Vagina (tissue), 2 donors: Measurements from ENCODE around the gene ZBP1. TPM values are rescaled to one million over a fixed set of nuclear protein-coding genes. Genes with fewer than 3 reads are reported as not detected.
A peak's percentile ranks its signal among the peaks of the same experiment; 100 is the strongest.

Experiments used
- DNase-seq, 2 donors: peaks; one replicate each; pipeline ENCODE4 v3.0.0-alpha.2; 2017; ENCODE audit errors: extremely low spot score in 2 of 2
- H3K27ac ChIP-seq: fragments of 200-600 bp; sonication (generic); one replicate; pipeline ENCODE4 v1.5.1; 2019
- H3K27me3 ChIP-seq: fragments of 200-600 bp; sonication (generic); one replicate; pipeline ENCODE4 v1.5.1; 2019
- H3K36me3 ChIP-seq, 2 donors: fragments of 200-600 bp; sonication (generic); one replicate each; pipeline ENCODE4 v1.5.1; 2017 to 2019
- H3K4me1 ChIP-seq: fragments of 200-600 bp; sonication (generic); one replicate; pipeline ENCODE4 v1.5.1; 2019
- H3K4me3 ChIP-seq, 2 donors: fragments of 200-600 bp; sonication (generic); 1 replicate in 1 of 2; 2 replicates in 1 of 2; pipeline ENCODE4 v1.5.1; 2016 to 2019
- H3K9me3 ChIP-seq: fragments of 200-600 bp; sonication (generic); one replicate; pipeline ENCODE4 v1.5.1; 2019
- CTCF ChIP-seq, 3 experiments: fragments of 450-650 bp in 2 of 3; fragments of 200-600 bp in 1 of 3; sonication (generic) in 1 of 3; IDR thresholded peaks; one replicate each; pipeline ENCODE4 v1.5.1; 2017 to 2019; ENCODE audit warnings: antibody characterized with exemption in 3 of 3, mild to moderate bottlenecking in 2 of 3, moderate library complexity in 2 of 3
- POLR2A ChIP-seq, 2 donors: fragments of 450-650 bp; IDR thresholded peaks; one replicate each; pipeline ENCODE4 v1.6.1; 2017; ENCODE audit warnings: antibody characterized with exemption in 2 of 2, mild to moderate bottlenecking in 2 of 2, moderate library complexity in 2 of 2
- POLR2AphosphoS5 ChIP-seq, 2 donors: sonication (generic); formaldehyde crosslinking; IDR thresholded peaks; one replicate each; pipeline ENCODE4 v1.9.0; 2017; ENCODE audit warnings: antibody characterized with exemption in 2 of 2, mild to moderate bottlenecking in 2 of 2, low read depth in 1 of 2; ENCODE audit not compliant: insufficient read depth in 1 of 2
- intact Hi-C: fragments of 100-400 bp; cut with DNase I; formaldehyde crosslinking; loops from one replicate; pipeline ENCODE4 v1.15.1; 2023
- total RNA-seq: library from RNA; depleted of rRNA; stranded (reverse); fragments of >200 nt; gene quantifications from one replicate; pipeline ENCODE4 v1.2.3, GENCODE V29; 2016

ZBP1 gene
- total RNA-seq, 1 donor from 2014 or later = 0.74 TPM

GRCh38 chr20:57583289-57584257 is 36.7 kb downstream of the ZBP1 start:
- TF ChIP-seq CTCF (IDR thresholded peaks at IDR 0.05) (no peak), POLR2A (IDR thresholded peaks at IDR 0.05) (no peak), POLR2AphosphoS5 (IDR thresholded peaks at IDR 0.05; ENCODE audit: insufficient read depth in 1 of 2, low read depth in 1 of 2) (no peak)
- no peaks in the 10 kb centered on the region for H3K36me3 ChIP-seq
- intact Hi-C loops = no loop called here
- H3K27me3 ChIP-seq = no peaks in the 10 kb centered on the region
- peaks cover 20% of the 10 kb centered on the region for H3K4me1 ChIP-seq
- no peak overlapping the region for H3K4me3 ChIP-seq
- no peak for DNase-seq
- no peaks in the 10 kb centered on the region for H3K9me3 ChIP-seq
- H3K27ac ChIP-seq = peak overlapping the region; percentile 69

GRCh38 chr20:57582432-57583288 is 37.6 kb downstream of the ZBP1 start:
- Histone ChIP-seq H3K27ac (peak overlapping the region; percentile 69), H3K36me3 (no peaks in the 10 kb centered on the region), H3K27me3 (no peaks in the 10 kb centered on the region), H3K4me3 (peak overlapping the region in 1 of 2 donors; percentile 13), H3K4me1 (peaks cover 20% of the 10 kb centered on the region), H3K9me3 (no peaks in the 10 kb centered on the region)
- no peak for DNase-seq
- intact Hi-C loops = no loop called here
- TF ChIP-seq POLR2A (IDR thresholded peaks at IDR 0.05) (no peak), POLR2AphosphoS5 (IDR thresholded peaks at IDR 0.05; ENCODE audit: insufficient read depth in 1 of 2, low read depth in 1 of 2) (peak in 1 of 2 donors; percentile 59), CTCF (IDR thresholded peaks at IDR 0.05) (peak in 1 of 3 experiments; percentile 7)

GRCh38 chr20:57582029-57582378 is 38.2 kb downstream of the ZBP1 start:
- no peaks in the 10 kb centered on the region for H3K27me3 ChIP-seq
- intact Hi-C loops = no loop called here
- no peak for DNase-seq
- H3K4me3 ChIP-seq = no peak overlapping the region
- TF ChIP-seq POLR2AphosphoS5 (IDR thresholded peaks at IDR 0.05; ENCODE audit: insufficient read depth in 1 of 2, low read depth in 1 of 2) (no peak), POLR2A (IDR thresholded peaks at IDR 0.05) (no peak)
- peaks cover 20% of the 10 kb centered on the region for H3K4me1 ChIP-seq
- no peaks in the 10 kb centered on the region for H3K36me3 ChIP-seq
- H3K27ac ChIP-seq = peak overlapping the region; percentile 69
- H3K9me3 ChIP-seq = no peaks in the 10 kb centered on the region

- H3K27me3 ChIP-seq = no peaks in the 10 kb centered on the region
- no peak for DNase-seq
- H3K9me3 ChIP-seq = no peaks in the 10 kb centered on the region
- H3K36me3 ChIP-seq = no peaks in the 10 kb centered on the region
- peak overlapping the region; percentile 69 for H3K27ac ChIP-seq
- TF ChIP-seq CTCF (IDR thresholded peaks at IDR 0.05) (no peak), POLR2AphosphoS5 (IDR thresholded peaks at IDR 0.05; ENCODE audit: insufficient read depth in 1 of 2, low read depth in 1 of 2) (no peak)
- H3K4me1 ChIP-seq = peaks cover 20% of the 10 kb centered on the region
- H3K4me3 ChIP-seq = no peak overlapping the region
- intact Hi-C loops = no loop called here
These were observed 38.8 kb downstream of the ZBP1 start for GRCh38 chr20:57581202-57582028.
